Measurements from ENCODE around the gene EFCAB14. TPM values are rescaled to one million over a fixed set of nuclear protein-coding genes. Genes with fewer than 3 reads are reported as not detected.
"Not testable (repeated sequence)": the region's sequence is repeated elsewhere in the genome, so short reads cannot be mapped to it uniquely, and the experiment has no call there.

EFCAB14 gene
- total RNA-seq, 1 donor from 2014 or later, result 69.1 TPM

DNA sequence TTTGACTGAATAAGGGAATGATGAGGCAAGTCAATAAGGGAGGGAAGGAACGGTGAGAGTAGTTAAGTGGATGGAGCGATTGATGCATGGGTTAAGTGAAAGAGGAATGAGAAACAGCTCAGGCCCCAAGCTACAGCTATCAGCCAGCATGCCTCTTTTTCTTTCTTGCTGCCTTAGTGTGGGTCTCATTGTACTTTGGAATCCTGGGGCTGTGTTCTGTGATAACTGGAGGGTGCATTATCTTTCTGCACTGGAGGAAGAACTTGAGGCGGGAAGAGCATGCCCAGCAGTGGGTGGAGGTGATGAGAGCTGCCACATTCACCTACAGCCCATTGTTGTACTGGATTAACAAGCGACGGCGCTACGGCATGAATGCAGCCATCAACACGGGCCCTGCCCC is 46.2 kb downstream of the EFCAB14 start:
- no peaks in the 10 kb centered on the region for H3K27me3 Mint-ChIP-seq (ENCODE audit: low read depth)
- intact Hi-C loops (cut with micrococcal nuclease), result no loop called here
- DNase-seq (ENCODE audit: low spot score), result no peak
- H3K9me3 Mint-ChIP-seq, result no peaks in the 10 kb centered on the region
- H3K27ac Mint-ChIP-seq, result no peak overlapping the region
- H3K36me3 Mint-ChIP-seq (ENCODE audit: low read depth), result peaks cover 40% of the 10 kb centered on the region
- H3K4me3 Mint-ChIP-seq (ENCODE audit: low read depth), result no peak overlapping the region
- peaks cover 34% of the 10 kb centered on the region for H3K4me1 Mint-ChIP-seq (ENCODE audit: low read depth)

DNA sequence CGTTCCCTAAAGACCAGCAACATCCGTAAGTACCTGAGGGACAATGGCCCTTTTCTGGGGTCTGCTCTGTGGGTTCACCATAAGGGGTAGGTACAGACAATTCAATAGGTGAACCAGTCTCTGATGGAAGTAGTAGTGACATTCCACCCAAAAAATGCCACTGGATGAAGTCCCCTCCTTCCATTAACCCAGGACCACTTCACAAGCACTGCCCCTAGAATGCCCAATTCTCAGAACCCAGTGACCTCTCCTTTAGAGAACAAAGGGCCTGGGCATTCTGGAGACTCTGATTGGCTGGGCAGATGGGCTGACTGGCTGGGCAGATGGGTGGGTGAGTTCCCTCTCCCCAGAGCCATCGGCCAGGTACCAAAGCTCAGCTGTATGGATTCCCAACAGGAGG is 47.4 kb downstream of the EFCAB14 start, which contains the start of gene TEX38:
TEX38 (plus strand) TSS at position 301 of the 400 bp plus-strand sequence; CDS start at position 382, 81 bp downstream.
- no peak within 1 kb of the TSS for H3K27ac Mint-ChIP-seq
- H3K4me3 Mint-ChIP-seq (ENCODE audit: low read depth), result no peak within 1 kb of the TSS
- DNase-seq (ENCODE audit: low spot score), result no peak

DNA sequence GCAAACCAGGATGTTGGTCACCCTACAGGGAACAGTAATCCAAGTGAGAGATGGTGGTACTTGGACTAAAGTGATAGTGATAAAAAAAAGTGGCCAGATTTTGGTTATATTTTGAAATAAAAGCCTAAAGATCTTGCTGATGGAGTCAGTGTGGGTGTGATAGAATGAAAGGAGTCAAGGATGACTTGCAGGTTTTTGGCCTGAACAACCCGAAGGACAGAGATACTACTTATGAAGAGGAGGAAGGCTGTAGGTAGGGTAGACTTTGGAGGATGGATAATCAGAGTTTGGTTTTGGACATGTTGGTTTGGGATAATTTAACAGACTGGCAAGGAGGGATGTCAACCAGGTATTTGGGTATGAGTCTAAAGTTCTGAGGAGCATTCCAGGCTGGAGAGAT is 48.8 kb downstream of the EFCAB14 start:
- H3K27ac Mint-ChIP-seq, result no peak overlapping the region
- intact Hi-C loops (cut with micrococcal nuclease), result no loop called here
- H3K36me3 Mint-ChIP-seq (ENCODE audit: low read depth), result peaks cover 20% of the 10 kb centered on the region
- no peak overlapping the region for H3K4me3 Mint-ChIP-seq (ENCODE audit: low read depth)
- no peak for DNase-seq (ENCODE audit: low spot score)
- peaks cover 26% of the 10 kb centered on the region for H3K4me1 Mint-ChIP-seq (ENCODE audit: low read depth)
- no peaks in the 10 kb centered on the region for H3K9me3 Mint-ChIP-seq
- H3K27me3 Mint-ChIP-seq (ENCODE audit: low read depth), result no peaks in the 10 kb centered on the region

More for the DNA sequence above, 47.4 kb downstream of the EFCAB14 start, which contains the start of gene TEX38:
- H3K27me3 Mint-ChIP-seq (ENCODE audit: low read depth), result no peaks in the 10 kb centered on the region
- peaks cover 31% of the 10 kb centered on the region for H3K36me3 Mint-ChIP-seq (ENCODE audit: low read depth)
- peaks cover 33% of the 10 kb centered on the region for H3K4me1 Mint-ChIP-seq (ENCODE audit: low read depth)
- intact Hi-C loops (cut with micrococcal nuclease), result no loop called here
- H3K9me3 Mint-ChIP-seq, result no peaks in the 10 kb centered on the region

DNA sequence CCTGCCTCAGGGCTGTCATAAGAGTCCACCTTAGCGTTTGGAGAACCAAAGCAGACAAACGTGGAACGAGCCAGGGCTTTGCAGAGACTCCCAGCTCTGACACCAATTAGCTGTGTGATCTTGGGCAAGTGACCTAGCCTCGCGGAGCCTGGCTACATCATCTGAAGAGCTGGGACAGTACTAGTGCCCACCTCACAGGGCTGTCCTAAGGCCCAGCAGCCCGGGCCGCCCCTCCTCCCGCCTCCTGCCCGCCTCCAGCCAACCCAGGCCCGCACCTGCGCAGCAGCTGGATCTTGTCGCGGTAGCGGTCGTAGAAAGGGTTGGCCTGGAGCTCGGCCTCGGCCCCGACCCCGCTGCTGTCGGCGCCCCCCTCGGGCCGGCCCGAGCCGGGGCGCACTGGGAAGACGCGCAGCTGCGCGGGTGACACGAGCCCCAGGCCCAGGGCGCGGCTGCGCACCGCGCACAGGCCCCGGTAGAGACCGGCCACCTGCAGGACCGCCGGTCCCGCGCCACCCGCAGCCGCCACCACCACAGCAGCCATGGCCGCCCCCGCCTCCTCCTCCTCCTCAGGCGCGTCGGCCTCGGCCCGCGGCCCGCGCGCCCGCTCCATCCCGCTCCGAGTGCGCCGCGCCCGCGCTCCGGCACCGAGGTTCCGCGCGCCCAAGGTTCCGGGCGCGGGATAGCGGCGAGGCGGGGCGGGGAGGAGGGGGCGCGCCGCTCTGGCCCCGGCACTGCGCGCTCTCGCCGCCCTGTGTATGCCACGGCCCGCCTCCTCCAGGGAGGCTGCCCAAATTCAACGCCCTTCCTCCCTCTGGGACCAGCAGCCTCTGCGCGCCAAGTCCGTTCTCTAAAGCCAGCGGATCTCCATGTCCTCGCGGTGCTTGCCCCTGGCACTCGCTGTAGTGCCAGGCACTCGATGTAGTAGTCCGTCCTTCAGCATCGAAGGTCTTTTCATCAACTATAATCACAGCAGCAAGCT is 50.8 kb downstream of the EFCAB14 start, which contains the start of gene ATPAF1:
ATPAF1 (minus strand) TSS at position 583 of the 979 bp plus-strand sequence; CDS start at position 541, 42 bp downstream.
- Mint-ChIP-seq H3K4me3 (ENCODE audit: low read depth) (peak within 1 kb of the TSS; percentile 82), H3K27ac (peak within 1 kb of the TSS; percentile 46), H3K27me3 (ENCODE audit: low read depth) (no peaks in the 10 kb centered on the region), H3K9me3 (no peaks in the 10 kb centered on the region), H3K4me1 (ENCODE audit: low read depth) (peaks cover 17% of the 10 kb centered on the region), H3K36me3 (ENCODE audit: low read depth) (peaks cover 25% of the 10 kb centered on the region)
- peak; percentile 61 for DNase-seq (ENCODE audit: low spot score)
- intact Hi-C loops (cut with micrococcal nuclease), result loop anchor here (1.0 to 5.0 kb wide), 5 partner anchors 15 to 86 kb away; partner anchors contain the start of genes EFCAB14, MKNK1 and MOB3C

GRCh38 chr1:46665983-46666382 is 52.9 kb downstream of the EFCAB14 start:
- H3K36me3 Mint-ChIP-seq (ENCODE audit: low read depth), result peaks cover 25% of the 10 kb centered on the region
- H3K4me3 Mint-ChIP-seq (ENCODE audit: low read depth), result peak overlapping the region; percentile 82
- peaks cover 17% of the 10 kb centered on the region for H3K4me1 Mint-ChIP-seq (ENCODE audit: low read depth)
- no peaks in the 10 kb centered on the region for H3K27me3 Mint-ChIP-seq (ENCODE audit: low read depth)
- intact Hi-C loops (cut with micrococcal nuclease), result loop anchor here (5.0 kb wide), 3 partner anchors 49 to 84 kb away; partner anchors contain the start of genes EFCAB14 and MOB3C
- H3K27ac Mint-ChIP-seq, result no peak overlapping the region
- H3K9me3 Mint-ChIP-seq, result no peaks in the 10 kb centered on the region
- no peak for DNase-seq (ENCODE audit: low spot score)

GRCh38 chr1:46662919-46663318 is 56.0 kb downstream of the EFCAB14 start:
- H3K9me3 Mint-ChIP-seq; intact Hi-C loops (cut with micrococcal nuclease); DNase-seq (ENCODE audit: low spot score); H3K27ac Mint-ChIP-seq; H3K27me3 Mint-ChIP-seq (ENCODE audit: low read depth); H3K4me3 Mint-ChIP-seq (ENCODE audit: low read depth): not testable (repeated sequence)
- Mint-ChIP-seq H3K4me1 (ENCODE audit: low read depth) (peaks cover 25% of the 10 kb centered on the region), H3K36me3 (ENCODE audit: low read depth) (peaks cover 31% of the 10 kb centered on the region)

- H3K9me3 Mint-ChIP-seq; intact Hi-C loops (cut with micrococcal nuclease); H3K27me3 Mint-ChIP-seq (ENCODE audit: low read depth); H3K4me3 Mint-ChIP-seq (ENCODE audit: low read depth); H3K4me1 Mint-ChIP-seq (ENCODE audit: low read depth); DNase-seq (ENCODE audit: low spot score); H3K27ac Mint-ChIP-seq: not testable (repeated sequence)
- H3K36me3 Mint-ChIP-seq (ENCODE audit: low read depth), result peaks cover 49% of the 10 kb centered on the region
Measured at GRCh38 chr1:46660116-46660515, 58.8 kb downstream of the EFCAB14 start.

- intact Hi-C loops (cut with micrococcal nuclease), result no loop called here
- no peak for DNase-seq (ENCODE audit: low spot score)
- H3K9me3 Mint-ChIP-seq, result peaks cover 6% of the 10 kb centered on the region
- H3K27ac Mint-ChIP-seq, result peak overlapping the region; percentile 35
- peaks cover 49% of the 10 kb centered on the region for H3K36me3 Mint-ChIP-seq (ENCODE audit: low read depth)
- H3K4me3 Mint-ChIP-seq (ENCODE audit: low read depth), result no peak overlapping the region
- H3K27me3 Mint-ChIP-seq (ENCODE audit: low read depth), result no peaks in the 10 kb centered on the region
- H3K4me1 Mint-ChIP-seq (ENCODE audit: low read depth), result peaks cover 10% of the 10 kb centered on the region
Measured at GRCh38 chr1:46659307-46659870, 59.5 kb downstream of the EFCAB14 start.

DNA sequence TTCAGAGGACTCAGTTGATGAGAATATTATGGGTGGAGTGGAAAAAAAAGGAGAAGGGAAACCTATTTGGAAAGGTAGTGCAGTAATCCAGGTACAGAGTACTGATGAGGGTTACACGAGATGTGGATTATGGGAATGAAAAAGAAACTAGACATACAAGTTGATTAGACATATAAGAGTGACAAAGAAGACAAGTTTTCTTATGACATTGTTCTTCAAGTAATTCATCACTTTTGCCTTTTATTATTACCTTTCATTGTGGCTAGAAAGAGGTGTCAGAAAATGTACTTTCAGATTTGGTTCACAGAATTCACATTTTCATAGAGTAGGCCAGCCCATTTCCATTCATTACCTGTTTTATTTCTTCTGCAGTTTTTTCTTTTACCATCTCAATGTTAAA is 61.1 kb downstream of the EFCAB14 start:
- no peak overlapping the region for H3K27ac Mint-ChIP-seq
- H3K4me1 Mint-ChIP-seq (ENCODE audit: low read depth), result peaks cover 24% of the 10 kb centered on the region
- H3K9me3 Mint-ChIP-seq, result peaks cover 6% of the 10 kb centered on the region
- intact Hi-C loops (cut with micrococcal nuclease), result no loop called here
- no peak for DNase-seq (ENCODE audit: low spot score)
- H3K27me3 Mint-ChIP-seq (ENCODE audit: low read depth), result no peaks in the 10 kb centered on the region
- peaks cover 48% of the 10 kb centered on the region for H3K36me3 Mint-ChIP-seq (ENCODE audit: low read depth)
- H3K4me3 Mint-ChIP-seq (ENCODE audit: low read depth), result no peak overlapping the region

- intact Hi-C loops (cut with micrococcal nuclease), result no loop called here
- H3K36me3 Mint-ChIP-seq (ENCODE audit: low read depth), result peaks cover 55% of the 10 kb centered on the region
Measured at GRCh38 chr1:46656643-46657042, 62.3 kb downstream of the EFCAB14 start.

GRCh38 chr1:46655848-46656247 is 63.1 kb downstream of the EFCAB14 start:
- peaks cover 63% of the 10 kb centered on the region for H3K36me3 Mint-ChIP-seq (ENCODE audit: low read depth)
- no peaks in the 10 kb centered on the region for H3K27me3 Mint-ChIP-seq (ENCODE audit: low read depth)
- no peak for DNase-seq (ENCODE audit: low spot score)
- H3K9me3 Mint-ChIP-seq, result peaks cover 6% of the 10 kb centered on the region
- no peak overlapping the region for H3K27ac Mint-ChIP-seq
- intact Hi-C loops (cut with micrococcal nuclease), result no loop called here
- peaks cover 33% of the 10 kb centered on the region for H3K4me1 Mint-ChIP-seq (ENCODE audit: low read depth)
- H3K4me3 Mint-ChIP-seq (ENCODE audit: low read depth), result no peak overlapping the region

More at GRCh38 chr1:46656643-46657042, 62.3 kb downstream of the EFCAB14 start:
- Mint-ChIP-seq H3K27ac (no peak overlapping the region), H3K4me3 (ENCODE audit: low read depth) (no peak overlapping the region), H3K27me3 (ENCODE audit: low read depth) (no peaks in the 10 kb centered on the region), H3K4me1 (ENCODE audit: low read depth) (peaks cover 33% of the 10 kb centered on the region), H3K9me3 (peaks cover 6% of the 10 kb centered on the region)
- no peak for DNase-seq (ENCODE audit: low spot score)

DNA sequence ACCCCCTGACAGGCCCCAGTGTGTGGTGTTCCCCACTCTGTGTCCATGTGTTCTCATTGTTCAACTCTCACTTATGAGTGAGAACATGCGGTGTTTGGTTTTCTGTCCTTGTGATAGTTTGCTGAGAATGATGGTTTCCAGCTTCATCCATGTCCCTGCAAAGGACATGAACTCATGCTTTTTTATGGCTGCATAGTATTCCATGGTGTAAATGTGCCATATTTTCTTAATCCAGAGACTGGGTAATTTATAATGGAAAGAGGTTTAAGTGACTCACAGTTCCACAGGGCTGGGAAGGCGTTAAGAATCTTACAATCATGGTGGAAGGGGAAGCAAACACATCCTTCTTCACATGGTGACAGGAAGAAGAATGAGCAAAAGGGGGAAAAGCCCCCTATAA is 64.2 kb downstream of the EFCAB14 start:
- H3K9me3 Mint-ChIP-seq, result peaks cover 18% of the 10 kb centered on the region
- H3K4me3 Mint-ChIP-seq (ENCODE audit: low read depth); H3K27ac Mint-ChIP-seq; DNase-seq (ENCODE audit: low spot score); H3K27me3 Mint-ChIP-seq (ENCODE audit: low read depth): not testable (repeated sequence)
- H3K4me1 Mint-ChIP-seq (ENCODE audit: low read depth), result peaks cover 28% of the 10 kb centered on the region
- intact Hi-C loops (cut with micrococcal nuclease), result loop anchor here (5.0 kb wide), 1 partner anchor 37 kb away; the partner anchor contains the start of gene MOB3C
- H3K36me3 Mint-ChIP-seq (ENCODE audit: low read depth), result peaks cover 75% of the 10 kb centered on the region
